Liver (tissue), 3 donors: ENCODE results near the gene MALT1.

ENCODE experiments used
- ATF3 ChIP-seq: IDR thresholded peaks from 2 replicates; pipeline ENCODE4 v1.6.1; 2016; ENCODE audit warnings: antibody characterized with exemption
- CTCF ChIP-seq: fragments of 150-350 bp; IDR thresholded peaks from 2 replicates; pipeline ENCODE4 v1.5.1; 2017; ENCODE audit warnings: improper control_type of control experiment, low read depth, low read length; ENCODE audit not compliant: missing input control
- EGR1 ChIP-seq, 2 donors: IDR thresholded peaks; 2 replicates each; pipeline ENCODE4 v1.6.1; 2016 to 2018; ENCODE audit warnings: antibody characterized with exemption in 2 of 2, low read depth in 2 of 2
- GABPA ChIP-seq, 2 donors: IDR thresholded peaks in 1 of 2; conservative IDR thresholded peaks in 1 of 2; 2 replicates each; pipeline ENCODE4 v1.6.1; 2016; ENCODE audit warnings: antibody characterized with exemption in 2 of 2, mild to moderate bottlenecking in 1 of 2, moderate library complexity in 1 of 2
- HNF4G ChIP-seq: IDR thresholded peaks from 2 replicates; pipeline ENCODE4 v1.6.1; 2016; ENCODE audit warnings: antibody characterized with exemption
- JUND ChIP-seq, 2 donors: IDR thresholded peaks; 2 replicates each; pipeline ENCODE4 v1.6.1; 2016; ENCODE audit warnings: antibody characterized with exemption in 2 of 2
- MAX ChIP-seq: IDR thresholded peaks from 2 replicates; pipeline ENCODE4 v1.6.1; 2016; ENCODE audit warnings: antibody characterized with exemption
- RAD21 ChIP-seq, 2 donors: IDR thresholded peaks; 2 replicates each; pipeline ENCODE4 v1.6.1; 2016; ENCODE audit warnings: antibody characterized with exemption in 2 of 2, mild to moderate bottlenecking in 2 of 2
- REST ChIP-seq: IDR thresholded peaks from 2 replicates; pipeline ENCODE4 v1.6.1; 2016; ENCODE audit warnings: antibody characterized with exemption, mild to moderate bottlenecking
- RXRA ChIP-seq, 2 donors: IDR thresholded peaks; 2 replicates each; pipeline ENCODE4 v1.6.1; 2017 to 2018; ENCODE audit warnings: antibody characterized with exemption in 2 of 2, mild to moderate bottlenecking in 1 of 2
- SP1 ChIP-seq: IDR thresholded peaks from 2 replicates; pipeline ENCODE4 v1.6.1; 2018; ENCODE audit warnings: antibody characterized with exemption, mild to moderate bottlenecking
- TAF1 ChIP-seq: conservative IDR thresholded peaks from 2 replicates; pipeline ENCODE4 v1.6.1; 2016; ENCODE audit warnings: antibody characterized with exemption, mild to moderate bottlenecking
- YY1 ChIP-seq: IDR thresholded peaks from 2 replicates; pipeline ENCODE4 v1.6.1; 2016; ENCODE audit warnings: antibody characterized with exemption, mild to moderate bottlenecking
- ZBTB33 ChIP-seq: IDR thresholded peaks from 2 replicates; pipeline ENCODE4 v1.6.1; 2016; ENCODE audit warnings: antibody characterized with exemption
- donor health status: healthy.
- donor health status: healthy.

GRCh38 chr18:58796220-58796619, 125.0 kb downstream of the MALT1 start:
- TF ChIP-seq CTCF (no peak), REST (no peak), HNF4G (no peak), JUND (IDR thresholded peaks at IDR 0.05) (no peak), ZBTB33 (no peak), RAD21 (IDR thresholded peaks at IDR 0.05) (no peak), YY1 (no peak), GABPA (IDR thresholded peaks at IDR 0.05 in 1 of 2, conservative IDR thresholded peaks at IDR 0.05 in 1 of 2) (no peak), TAF1 (no peak), MAX (no peak), EGR1 (IDR thresholded peaks at IDR 0.05; ENCODE audit: low read depth in 2 of 2) (no peak), SP1 (no peak), ATF3 (no peak), RXRA (IDR thresholded peaks at IDR 0.05) (no peak)
